K562 (cell line): ENCODE results near the gene CDCP2. TPM values are rescaled to one million over a fixed set of nuclear protein-coding genes. Genes with fewer than 3 reads are reported as not detected.
A peak's percentile ranks its signal among the peaks of the same experiment; 100 is the strongest.

ENCODE experiments used
- ATAC-seq: fragments of 200-7000 bp; cut with Tn5 transposase; 3 replicates; pipeline ENCODE4 v1.9.1; 2020; ENCODE audit warnings: moderate library complexity
- BruUV-seq: library from RNA; stranded (reverse); fragments of 400-500 nt; replicated peaks from 2 replicates; lab custom pipeline; 2021; lab: Mats Ljungman, UMichigan
- CTCF ChIA-PET: fragments of 300-600 bp; formaldehyde crosslinking; extraction: SDS; loops from one replicate; lab custom pipeline; 2021; ENCODE audit warnings: low intra/inter-chr PET ratio; lab: Yijun Ruan, JAX
- POLR2A ChIA-PET: fragments of 300-600, 350-650 bp; sonication (Branson Sonifier 250); formaldehyde crosslinking; extraction: SDS; loops from one replicate; lab custom pipeline; 2021; ENCODE audit warnings: antibody characterized with exemption, inconsistent platforms; lab: Yijun Ruan, JAX
- DNase-seq, 4 experiments: peaks; one replicate each; pipeline versions ENCODE4 v3.0.0 to v3.0.0-alpha.2; 2011 to 2018; ENCODE audit warnings: low spot score in 3 of 4, mixed read lengths in 3 of 4; ENCODE audit errors: extremely low read depth in 1 of 4
- FAIRE-seq: peaks from 2 replicates; lab custom pipeline; 2011; peaks lifted over from hg19 to GRCh38; lab: Jason Lieb, UNC
- H2AFZ ChIP-seq: 2 replicates; pipeline ENCODE4 v1.6.0; 2011; ENCODE audit warnings: low read depth, low read length, control low read depth, inconsistent platforms
- H3K27ac ChIP-seq: fragments of 200-600 bp; 3 replicates; pipeline ENCODE4 v1.8.0; 2011; ENCODE audit warnings: low read depth, mild to moderate bottlenecking, control low read depth, inconsistent platforms, low read length, moderate library complexity, mixed read lengths; ENCODE audit errors: extremely low read depth
- H3K27me3 ChIP-seq, 2 experiments: fragments of 300-600 bp in 1 of 2; 2 replicates in 1 of 2; 3 replicates in 1 of 2; pipeline versions ENCODE4 v1.6.0 to v1.8.0; 2011; ENCODE audit warnings: inconsistent platforms in 2 of 2, low read length in 2 of 2, mild to moderate bottlenecking in 1 of 2, mixed read lengths in 1 of 2, moderate library complexity in 1 of 2; ENCODE audit not compliant: control insufficient read depth in 2 of 2, insufficient read depth in 2 of 2
- H3K36me3 ChIP-seq: fragments of 300-600 bp; 3 replicates; pipeline ENCODE4 v1.8.0; 2011; ENCODE audit warnings: mild to moderate bottlenecking, low read length, inconsistent platforms; ENCODE audit not compliant: control insufficient read depth, insufficient read depth
- H3K4me1 ChIP-seq, 2 experiments: fragments of 200-600 bp in 1 of 2; replicated peaks in 1 of 2; 2 replicates in 1 of 2; 3 replicates in 1 of 2; pipeline versions ENCODE4 v1.5.1 to v1.8.0; 2011; ENCODE audit warnings: inconsistent platforms in 2 of 2, low read length in 2 of 2, mild to moderate bottlenecking in 1 of 2, mixed read lengths in 1 of 2, moderate library complexity in 1 of 2; ENCODE audit not compliant: control insufficient read depth in 2 of 2, insufficient read depth in 2 of 2
- H3K4me2 ChIP-seq: 2 replicates; pipeline ENCODE4 v1.6.1; 2011; ENCODE audit warnings: low read length, control low read depth, inconsistent platforms, mixed read lengths; ENCODE audit not compliant: insufficient read depth
- H3K4me3 ChIP-seq: fragments of 200-600 bp; sonication (generic), shearing (Covaris generic); 2 replicates; pipeline ENCODE4 v1.5.1; 2016; ENCODE audit warnings: control low read depth, inconsistent platforms
- H3K79me2 ChIP-seq: fragments of 200-600 bp; 3 replicates; pipeline ENCODE4 v1.8.0; 2011; ENCODE audit warnings: low read length, inconsistent platforms; ENCODE audit not compliant: control insufficient read depth, insufficient read depth
- H3K9ac ChIP-seq, 2 experiments: 2 replicates each; pipeline versions ENCODE4 v1.6.0 to v1.6.1; 2011; ENCODE audit warnings: low read depth in 2 of 2, low read length in 2 of 2, control low read depth in 1 of 2, inconsistent platforms in 1 of 2, mild to moderate bottlenecking in 1 of 2, mixed read lengths in 1 of 2; ENCODE audit not compliant: insufficient read depth in 1 of 2
- H3K9me1 ChIP-seq: one replicate; pipeline ENCODE4 v1.6.0; 2011; ENCODE audit warnings: inconsistent platforms, mild to moderate bottlenecking, low read length, moderate library complexity; ENCODE audit not compliant: control insufficient read depth, insufficient read depth
- H3K9me3 ChIP-seq: replicated peaks from 2 replicates; pipeline ENCODE4 v1.5.1; 2011; ENCODE audit warnings: low read depth, low read length, inconsistent platforms; ENCODE audit not compliant: control insufficient read depth, insufficient read depth
- H4K20me1 ChIP-seq: replicated peaks from 2 replicates; pipeline ENCODE4 v1.6.1; 2011; ENCODE audit warnings: low read length, inconsistent platforms, mixed read lengths; ENCODE audit not compliant: control insufficient read depth, insufficient read depth
- ATF1 ChIP-seq, 2 experiments: fragments of 450-650 bp in 1 of 2; IDR thresholded peaks; 2 replicates each; pipeline ENCODE4 v1.6.1; 2016; ENCODE audit warnings: missing compliant biosample characterization in 1 of 2, missing genetic modification characterization in 1 of 2
- BRD9 ChIP-seq: fragments of 450-650 bp; IDR thresholded peaks from 2 replicates; pipeline ENCODE4 v1.6.1; 2018; ENCODE audit warnings: low read depth; ENCODE audit not compliant: partially characterized antibody
- ZFP30 ChIP-seq: fragments of 250-450 bp; sonication (Bioruptor Pico); IDR thresholded peaks from 2 replicates; pipeline ENCODE4 v1.8.0; 2022; ENCODE audit warnings: moderate library complexity, mild to moderate bottlenecking, inconsistent platforms, borderline replicate concordance
- WGBS: fragments of 100-300 bp; shearing (Covaris generic); methylation state at CpG from one replicate; pipeline ENCODE4 v1.1.6; 2016; ENCODE audit warnings: low coverage, mixed read lengths; ENCODE audit not compliant: insufficient coverage; ENCODE audit errors: missing lambda C conversion rate; 5-methylcytosine and 5-hydroxymethylcytosine counted together
- in situ Hi-C: fragments of 300-500 bp; cut with MboI; formaldehyde crosslinking; loops from 4 replicates; pipeline ENCODE4 v1.15.0; 2018; ENCODE audit warnings: inconsistent platforms, mixed read lengths
- intact Hi-C: fragments of 100-400 bp; cut with micrococcal nuclease; formaldehyde crosslinking; loops from 2 replicates; pipeline ENCODE4 v1.14.2; 2022
- polyA plus RNA-seq, 8 experiments: library from polyadenylated mRNA; depleted of rRNA in 4 of 8; stranded (reverse) in 5 of 8; unstranded in 3 of 8; fragments of >200 nt; fragmentation: Nextera tagmentation in 2 of 8; fragmentation: Illumina TruSeq in 1 of 8; extraction: Ambion mirVana in 2 of 8; extraction: Trizol in 1 of 8; gene quantifications; 2 replicates each; pipeline versions ENCODE4 v1.2.1 to v1.2.3, GENCODE V29; 2011 to 2014; ENCODE audit warnings: inconsistent platforms in 1 of 8, missing spikeins in 1 of 8
- total RNA-seq, 7 experiments: library from RNA; depleted of rRNA in 6 of 7; stranded (reverse); fragments of >200 nt in 6 of 7; fragmentation: Illumina TruSeq in 2 of 7; extraction: Trizol in 2 of 7; gene quantifications; 2 replicates each; pipeline versions ENCODE4 v1.2.1 to v1.2.3, GENCODE V29; 2011 to 2021; ENCODE audit warnings: low replicate concordance in 1 of 7
- TF ChIP-seq, protein P1 (sequence below): sonication (generic); formaldehyde crosslinking; IDR thresholded peaks from 2 replicates; pipeline ENCODE4 v1.8.1; 2023; ENCODE audit warnings: mild to moderate bottlenecking, missing genetic modification reagents
- TF ChIP-seq, protein P2 (sequence below): fragments of 450-650 bp; formaldehyde crosslinking; IDR thresholded peaks from 2 replicates; pipeline ENCODE4 v1.4.0; 2020; ENCODE audit warnings: mild to moderate bottlenecking, moderate library complexity

CDCP2 gene
- total and polyA plus RNA-seq, 9 of the 15 experiments (the other 6 are each of a cell fraction or from before 2014, with no cell fraction given) = not detected

DNA sequence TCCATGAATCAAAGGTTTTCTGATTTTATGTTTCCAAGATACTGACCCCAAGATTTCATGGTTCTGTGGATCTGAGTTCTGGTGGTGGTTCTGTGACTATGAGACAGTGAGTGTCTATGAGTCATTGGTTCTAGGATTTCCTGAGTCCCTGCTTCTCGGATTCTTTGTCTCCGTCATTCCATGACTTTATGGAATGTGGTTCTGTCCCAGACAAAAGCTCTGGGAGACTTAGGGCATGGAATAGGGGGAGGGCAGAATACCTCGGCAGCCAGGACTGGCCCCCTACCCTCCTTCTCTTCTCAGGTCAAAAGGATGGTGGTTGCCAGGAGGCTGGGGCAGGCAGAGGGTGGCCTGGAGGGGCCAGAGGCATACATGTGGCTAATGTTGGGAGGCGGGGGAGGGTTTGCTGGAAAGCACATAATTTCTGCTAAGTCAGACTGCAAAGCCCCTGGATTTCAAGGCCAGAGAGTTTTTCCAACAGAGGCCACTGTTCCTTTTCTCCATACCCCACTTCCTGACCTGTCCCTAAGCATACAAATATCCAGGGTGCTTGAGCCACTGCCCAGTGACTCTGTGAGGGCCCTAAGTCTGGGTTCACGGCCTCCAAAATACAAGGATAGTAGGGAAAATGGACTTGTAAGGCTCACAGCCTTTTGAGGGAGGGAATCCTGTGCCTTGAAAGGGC is 17.2 kb downstream of the CDCP2 start:
- ChIA-PET CTCF (no interaction called here), POLR2A (interaction anchor here (0.6 to 1.0 kb wide), 2 partner anchors 10 to 48 kb away, joined by 3 to 5 read pairs; no protein-coding TSS in a partner anchor)
- Histone ChIP-seq H3K9me3 (no peaks in the 10 kb centered on the region), H3K4me1 (peaks cover 6 to 12% of the 10 kb centered on the region in 2 experiments; a peak in 4 of 5 replicates), H3K9ac (no peak overlapping the region; a peak in 1 of 4 replicates), H3K27ac (no peak overlapping the region), H4K20me1 (peaks cover 5% of the 10 kb centered on the region; the same call in 1 of the 2 replicates), H3K27me3 (peaks cover 21 to 25% of the 10 kb centered on the region in 2 experiments; a peak in 4 of 5 replicates), H3K36me3 (no peaks in the 10 kb centered on the region), H3K4me2 (no peak overlapping the region), H2AFZ (no peak overlapping the region), H3K79me2 (no peaks in the 10 kb centered on the region), H3K9me1 (no peaks in the 10 kb centered on the region), H3K4me3 (no peak overlapping the region)
- TF ChIP-seq, protein P1, sequence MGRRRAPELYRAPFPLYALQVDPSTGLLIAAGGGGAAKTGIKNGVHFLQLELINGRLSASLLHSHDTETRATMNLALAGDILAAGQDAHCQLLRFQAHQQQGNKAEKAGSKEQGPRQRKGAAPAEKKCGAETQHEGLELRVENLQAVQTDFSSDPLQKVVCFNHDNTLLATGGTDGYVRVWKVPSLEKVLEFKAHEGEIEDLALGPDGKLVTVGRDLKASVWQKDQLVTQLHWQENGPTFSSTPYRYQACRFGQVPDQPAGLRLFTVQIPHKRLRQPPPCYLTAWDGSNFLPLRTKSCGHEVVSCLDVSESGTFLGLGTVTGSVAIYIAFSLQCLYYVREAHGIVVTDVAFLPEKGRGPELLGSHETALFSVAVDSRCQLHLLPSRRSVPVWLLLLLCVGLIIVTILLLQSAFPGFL (CRISPR knock-in tag) = no peak
- TF ChIP-seq ZFP30 (CRISPR knock-in tag) = no peak
- TF ChIP-seq, protein P2, sequence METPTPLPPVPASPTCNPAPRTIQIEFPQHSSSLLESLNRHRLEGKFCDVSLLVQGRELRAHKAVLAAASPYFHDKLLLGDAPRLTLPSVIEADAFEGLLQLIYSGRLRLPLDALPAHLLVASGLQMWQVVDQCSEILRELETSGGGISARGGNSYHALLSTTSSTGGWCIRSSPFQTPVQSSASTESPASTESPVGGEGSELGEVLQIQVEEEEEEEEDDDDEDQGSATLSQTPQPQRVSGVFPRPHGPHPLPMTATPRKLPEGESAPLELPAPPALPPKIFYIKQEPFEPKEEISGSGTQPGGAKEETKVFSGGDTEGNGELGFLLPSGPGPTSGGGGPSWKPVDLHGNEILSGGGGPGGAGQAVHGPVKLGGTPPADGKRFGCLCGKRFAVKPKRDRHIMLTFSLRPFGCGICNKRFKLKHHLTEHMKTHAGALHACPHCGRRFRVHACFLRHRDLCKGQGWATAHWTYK (CRISPR knock-in tag) = no peak
- no peak for TF ChIP-seq BRD9
- TF ChIP-seq ATF1 (CRISPR knock-in tag; IDR thresholded peaks at IDR 0.05) = no peak
- TF ChIP-seq ATF1 (tag; IDR thresholded peaks at IDR 0.05) = no peak
- WGBS = 3% methylated on average over 5 of the region's 5 CpGs
- intact Hi-C loops (no loop called here), in situ Hi-C loops (no loop called here)
- ATAC-seq (no peak), FAIRE-seq (peak; percentile 55), DNase-seq (no peak)
- no TSS peak for BruUV-seq
